ENCODE data around the gene ELOF1.

DNA sequence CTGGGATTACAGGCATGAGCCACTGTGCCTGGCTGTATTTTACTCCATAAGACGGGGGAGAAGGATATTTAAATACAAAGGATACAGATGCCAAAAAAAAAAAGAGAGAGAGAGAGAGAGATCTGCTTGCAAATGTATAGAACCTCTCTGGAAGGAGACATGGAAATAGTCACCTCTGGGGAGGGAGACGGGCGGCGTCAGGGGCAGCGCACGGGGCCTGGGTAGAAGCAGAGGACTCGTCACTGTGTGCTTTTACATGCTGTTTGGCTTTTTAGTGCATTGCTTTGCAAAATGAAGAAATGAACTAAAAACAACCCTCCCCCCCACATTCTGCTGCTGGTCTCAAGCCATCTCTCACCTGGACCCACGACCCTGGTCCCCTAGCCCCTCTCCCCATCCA, 48.6 kb downstream of the ELOF1 start:
- no peak for TF ChIP-seq TAF1 (IDR thresholded peaks at IDR 0.05; ENCODE audit: borderline replicate concordance, low read depth, low read length)
- no peak for TF ChIP-seq POLR2AphosphoS5 (IDR thresholded peaks at IDR 0.05; ENCODE audit: low read depth, low read length)

Measured in GM12892 (cell line).